GM12875 (cell line): ENCODE measurements around the gene DGCR6L.
"Not testable (repeated sequence)": the region's sequence is repeated elsewhere in the genome, so short reads cannot be mapped to it uniquely, and the experiment has no call there.

ENCODE experiments used
- H3K4me3 ChIP-seq: one replicate; pipeline ENCODE4 v1.5.1; 2011; ENCODE audit warnings: low read depth, low read length, control low read depth
- TF ChIP-seq, protein P1 (sequence below): IDR thresholded peaks from 2 replicates; pipeline ENCODE4 v1.5.1; 2011; ENCODE audit warnings: low read depth, mild to moderate bottlenecking, control low read depth, inconsistent platforms, low read length, moderate library complexity, borderline replicate concordance; ENCODE audit not compliant: insufficient read depth

Gene DGCR6L

DNA sequence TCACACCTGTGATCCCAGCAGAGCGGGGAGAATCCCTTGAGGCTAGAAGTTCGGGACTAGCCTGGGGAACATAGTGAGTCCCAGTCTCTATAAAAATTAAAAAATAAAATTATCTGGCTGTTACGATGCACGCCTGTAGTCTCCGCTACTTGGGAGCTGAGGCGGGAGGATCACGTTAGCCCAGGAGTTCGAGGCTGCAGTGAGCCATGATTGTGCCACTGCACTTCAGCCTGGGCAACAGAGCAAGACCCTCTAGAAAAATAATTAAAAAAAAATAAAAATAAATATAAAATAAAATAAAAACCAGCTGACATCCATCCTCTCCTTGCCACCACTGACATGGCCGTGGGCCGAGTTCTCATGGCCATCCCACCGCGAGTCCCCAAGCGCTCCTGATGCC lies 44.0 kb downstream of the DGCR6L start:
- TF ChIP-seq, protein P1, sequence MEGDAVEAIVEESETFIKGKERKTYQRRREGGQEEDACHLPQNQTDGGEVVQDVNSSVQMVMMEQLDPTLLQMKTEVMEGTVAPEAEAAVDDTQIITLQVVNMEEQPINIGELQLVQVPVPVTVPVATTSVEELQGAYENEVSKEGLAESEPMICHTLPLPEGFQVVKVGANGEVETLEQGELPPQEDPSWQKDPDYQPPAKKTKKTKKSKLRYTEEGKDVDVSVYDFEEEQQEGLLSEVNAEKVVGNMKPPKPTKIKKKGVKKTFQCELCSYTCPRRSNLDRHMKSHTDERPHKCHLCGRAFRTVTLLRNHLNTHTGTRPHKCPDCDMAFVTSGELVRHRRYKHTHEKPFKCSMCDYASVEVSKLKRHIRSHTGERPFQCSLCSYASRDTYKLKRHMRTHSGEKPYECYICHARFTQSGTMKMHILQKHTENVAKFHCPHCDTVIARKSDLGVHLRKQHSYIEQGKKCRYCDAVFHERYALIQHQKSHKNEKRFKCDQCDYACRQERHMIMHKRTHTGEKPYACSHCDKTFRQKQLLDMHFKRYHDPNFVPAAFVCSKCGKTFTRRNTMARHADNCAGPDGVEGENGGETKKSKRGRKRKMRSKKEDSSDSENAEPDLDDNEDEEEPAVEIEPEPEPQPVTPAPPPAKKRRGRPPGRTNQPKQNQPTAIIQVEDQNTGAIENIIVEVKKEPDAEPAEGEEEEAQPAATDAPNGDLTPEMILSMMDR = no peak
- no peak overlapping the region for H3K4me3 ChIP-seq

DNA sequence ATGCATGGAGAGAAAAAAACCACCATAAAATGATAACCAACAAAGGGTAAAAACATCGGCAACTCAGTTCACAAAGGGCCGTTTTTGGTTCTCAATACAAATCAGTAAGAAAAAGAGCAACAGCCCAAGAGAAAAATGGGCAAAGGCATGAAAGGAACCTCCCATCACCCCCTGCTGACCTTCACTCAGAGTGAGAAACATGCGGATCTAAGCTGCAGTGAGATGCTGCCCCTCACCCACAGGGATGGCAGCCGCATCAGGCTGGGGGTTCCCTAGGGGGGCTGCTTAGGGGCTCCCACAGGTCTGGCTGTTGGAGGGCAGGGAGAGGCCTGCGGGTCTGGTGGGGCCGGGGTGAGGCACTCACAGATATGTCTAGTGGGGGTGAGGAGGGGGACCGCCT lies 44.5 kb downstream of the DGCR6L start:
- H3K4me3 ChIP-seq = not testable (repeated sequence)

DNA sequence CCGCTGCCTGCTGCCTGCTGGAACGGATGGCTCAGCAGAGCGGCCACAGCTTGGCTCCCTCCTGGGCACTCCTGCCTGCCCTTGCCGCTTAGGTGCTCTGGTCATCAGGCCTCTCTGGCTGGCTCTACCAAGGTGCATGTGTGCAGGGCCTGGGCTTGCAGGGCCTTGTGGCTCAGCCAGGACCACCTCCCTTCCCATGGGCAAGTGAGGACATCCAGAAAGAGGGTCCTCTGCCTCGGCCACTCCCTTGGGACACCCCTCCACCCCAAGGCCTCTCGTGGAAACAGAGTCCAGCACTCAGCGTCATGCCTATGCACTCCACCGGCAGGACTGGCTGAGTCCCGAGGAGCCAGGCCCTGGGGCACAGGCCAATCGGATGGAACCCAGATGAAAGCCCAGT lies 45.5 kb downstream of the DGCR6L start:
- not testable (repeated sequence) for H3K4me3 ChIP-seq

DNA sequence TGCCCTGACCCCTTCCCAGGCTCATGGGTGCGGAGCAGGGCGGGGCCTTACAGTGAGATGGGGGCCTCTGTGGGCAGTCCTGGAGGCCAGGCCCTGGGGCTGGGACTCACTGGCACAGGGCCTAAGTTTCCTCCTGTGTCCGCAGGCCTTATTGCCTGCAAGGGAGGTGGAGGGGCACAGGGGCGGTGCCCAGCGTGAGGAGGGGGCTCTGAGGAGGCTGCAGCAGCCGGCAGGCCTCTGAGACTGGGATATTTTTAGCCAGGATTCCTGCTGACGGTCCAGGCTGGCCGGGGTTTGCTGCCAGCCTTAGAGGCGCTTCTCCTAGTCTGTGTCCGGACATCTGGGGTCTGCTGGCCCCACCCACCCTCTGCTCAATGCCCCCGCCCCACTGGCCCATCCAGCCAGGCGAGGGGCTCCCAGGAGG lies 46.1 kb downstream of the DGCR6L start:
- TF ChIP-seq, protein P1 = no peak
- H3K4me3 ChIP-seq = no peak overlapping the region

DNA sequence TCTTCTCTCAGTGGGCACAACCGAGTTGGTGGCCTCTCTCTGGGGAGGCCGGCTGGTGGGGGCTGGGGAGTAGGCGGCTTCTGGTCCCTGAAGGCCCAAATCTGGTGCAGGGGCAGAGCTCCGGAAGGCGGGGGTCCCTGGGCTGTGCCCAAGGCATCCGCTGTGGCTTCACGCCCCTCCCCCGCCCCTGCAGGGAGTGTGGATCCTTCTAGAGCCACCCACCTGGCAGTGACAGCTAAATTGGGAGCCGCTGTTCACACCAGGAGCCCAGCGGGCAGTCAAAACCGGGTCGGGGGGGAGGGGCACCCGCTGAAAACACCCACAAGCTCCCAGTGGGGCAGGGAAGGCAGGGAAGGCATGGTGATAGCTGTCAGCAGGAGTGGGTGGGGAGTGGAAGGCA lies 47.2 kb downstream of the DGCR6L start:
- TF ChIP-seq, protein P1 = no peak
- no peak overlapping the region for H3K4me3 ChIP-seq

DNA sequence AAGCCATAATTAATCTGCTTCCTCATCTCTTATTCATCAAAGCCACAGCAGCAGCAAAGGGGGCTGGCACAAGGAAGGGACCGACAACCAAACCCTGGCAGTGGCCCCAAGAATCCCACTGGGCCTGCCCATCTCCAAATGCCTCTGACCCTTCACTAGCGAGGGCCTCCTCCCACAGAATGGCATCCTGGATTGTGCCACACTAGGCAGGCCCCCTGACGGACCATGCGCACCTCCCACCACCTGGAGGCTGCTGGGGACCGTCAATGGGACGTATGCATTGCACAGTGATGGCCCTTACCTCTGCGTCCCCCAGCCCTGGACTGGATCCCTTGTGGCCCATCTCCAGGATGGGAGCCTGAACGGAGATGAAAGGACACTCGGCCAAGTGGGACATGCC lies 47.7 kb downstream of the DGCR6L start:
- TF ChIP-seq, protein P1 = no peak
- no peak overlapping the region for H3K4me3 ChIP-seq

DNA sequence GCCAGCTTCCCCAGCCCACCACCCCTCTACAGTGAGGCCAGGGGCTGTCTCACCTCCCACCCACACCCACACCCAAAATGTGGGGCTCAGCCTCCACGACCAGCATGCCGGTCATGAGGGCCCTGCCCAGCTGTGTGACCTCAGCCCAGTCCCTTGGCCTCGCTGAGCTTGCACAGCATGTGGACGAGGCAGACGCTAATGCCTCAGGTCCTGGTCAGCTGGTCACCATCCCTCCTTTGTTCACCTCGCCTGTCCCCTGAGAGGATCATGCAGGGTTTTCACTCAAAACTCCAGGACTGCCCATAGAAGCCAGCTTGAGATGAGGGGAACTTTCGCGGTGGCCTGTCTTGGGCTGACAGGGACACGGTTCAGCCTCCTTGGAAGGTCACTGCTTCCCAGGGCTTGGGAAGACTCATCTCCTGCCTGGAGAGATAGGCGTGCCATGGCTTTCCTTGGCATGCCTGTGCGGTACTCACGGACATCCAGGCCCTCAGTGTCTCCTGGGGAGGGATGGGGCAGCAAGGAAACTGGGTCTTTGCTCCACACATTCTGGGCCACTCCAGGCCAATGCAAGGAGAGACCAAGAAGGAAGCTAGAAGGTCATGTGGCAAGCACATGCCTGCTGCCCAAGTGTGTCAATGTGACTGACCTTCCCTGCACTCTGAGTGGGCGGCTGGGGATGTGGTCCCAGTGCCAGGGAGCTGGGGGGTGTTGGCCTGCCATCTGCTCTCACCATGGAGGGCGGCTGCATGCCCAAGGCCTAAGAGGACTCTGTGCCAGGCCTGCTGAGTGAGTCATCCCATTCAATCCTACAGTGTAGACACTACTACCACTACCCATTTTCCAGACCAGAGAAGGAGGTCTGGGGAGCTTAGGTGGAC lies 48.5 kb downstream of the DGCR6L start:
- TF ChIP-seq, protein P1 = no peak
- no peak overlapping the region for H3K4me3 ChIP-seq

DNA sequence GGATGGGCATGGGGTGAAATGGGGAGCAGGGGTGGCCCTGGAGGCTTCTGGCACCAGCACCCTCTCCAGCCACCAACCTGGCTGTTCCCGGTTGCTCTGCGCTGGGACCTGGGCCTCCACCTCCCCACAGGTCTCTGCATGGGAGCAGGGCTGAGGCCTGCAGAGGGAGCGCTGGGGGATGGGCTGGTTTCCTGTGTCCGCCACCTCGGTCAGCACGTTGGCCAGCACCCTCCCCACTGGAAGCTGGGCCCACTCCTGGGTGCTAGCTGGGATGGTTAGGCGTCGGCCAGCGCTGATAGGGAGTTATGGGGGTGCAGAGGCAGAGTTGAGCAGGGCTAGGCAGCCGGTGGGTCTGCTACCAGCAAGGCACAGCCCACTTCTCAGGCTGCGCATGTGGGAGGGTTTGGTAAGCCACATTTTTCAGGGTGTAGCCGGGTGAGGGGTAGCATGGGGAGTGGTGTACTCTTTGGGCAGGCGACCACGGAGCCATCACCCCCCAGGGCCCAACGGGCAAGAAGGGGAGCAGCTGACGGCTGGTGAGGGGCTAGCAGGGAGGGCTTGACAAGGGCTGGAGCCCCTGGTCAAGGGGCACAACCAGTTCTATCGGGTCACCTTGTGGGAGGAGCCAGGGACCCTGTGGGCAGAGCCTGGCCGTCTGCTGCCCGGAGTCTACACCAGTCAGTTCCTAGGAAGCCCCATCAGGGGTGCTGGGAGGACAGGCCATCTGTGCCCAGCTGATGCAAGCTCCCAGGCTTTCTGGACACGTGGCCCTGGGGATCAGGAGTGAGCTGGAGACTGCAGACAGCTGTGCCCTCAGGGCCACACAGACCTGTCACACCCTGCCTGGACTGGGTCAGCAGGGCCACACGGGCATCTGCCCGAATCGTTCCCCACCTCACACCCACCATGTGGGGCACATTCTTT lies 49.4 kb downstream of the DGCR6L start:
- H3K4me3 ChIP-seq = not testable (repeated sequence)

DNA sequence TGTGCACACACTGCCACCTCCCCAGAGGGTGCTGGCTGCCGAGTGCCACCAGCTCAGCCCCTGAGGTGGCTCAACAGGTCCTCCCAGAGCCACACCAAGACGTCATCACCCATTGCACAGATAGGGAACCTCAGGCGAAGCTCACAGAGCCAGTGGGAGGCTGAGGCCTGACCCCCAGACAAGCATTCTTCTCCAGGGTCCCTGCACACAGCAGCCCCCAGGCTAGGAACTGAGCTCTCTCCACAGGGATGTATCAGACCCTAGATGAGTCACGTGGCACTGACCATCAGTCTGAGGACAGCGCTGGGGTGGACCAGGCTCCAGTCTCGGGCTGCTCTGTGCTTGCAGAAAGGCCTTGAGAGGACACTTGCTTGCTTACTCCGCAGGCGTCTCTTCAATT lies 50.2 kb downstream of the DGCR6L start:
- H3K4me3 ChIP-seq = not testable (repeated sequence)

DNA sequence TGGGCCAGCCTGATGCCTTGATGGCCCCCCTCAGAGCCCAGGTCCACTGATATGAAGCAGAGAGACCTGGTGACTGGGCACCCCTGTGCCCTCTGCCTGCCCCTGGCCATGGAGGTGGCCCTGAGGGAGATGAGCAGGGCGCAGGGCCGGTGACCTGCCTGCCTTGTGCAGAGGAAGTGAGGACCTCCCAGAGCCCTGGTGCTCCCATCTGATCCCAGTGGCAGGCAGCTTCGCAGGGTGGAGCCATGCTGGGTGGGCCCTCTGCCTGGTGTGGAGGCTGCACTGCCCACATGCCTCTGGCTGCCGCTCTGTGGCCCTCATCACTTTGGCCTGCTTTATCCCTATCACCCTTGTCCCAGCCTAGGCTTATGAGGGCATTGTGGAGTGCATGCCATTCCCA lies 50.7 kb downstream of the DGCR6L start:
- not testable (repeated sequence) for H3K4me3 ChIP-seq
